SHP77 treated with DMSO at 0.1 percent for 48 hours (cell line): ENCODE measurements around the gene CDH4.

Source experiments
- DNase-seq: peaks from one replicate; lab custom pipeline; 2025; lab: John Stamatoyannopoulos, UW

CDH4 gene

GRCh38 chr20:61790116-61790827 lies 538.2 kb downstream of the CDH4 start:
- DNase-seq, result no peak

- DNase-seq, result no peak
Measured at GRCh38 chr20:61791995-61792394, 539.9 kb downstream of the CDH4 start.

DNA sequence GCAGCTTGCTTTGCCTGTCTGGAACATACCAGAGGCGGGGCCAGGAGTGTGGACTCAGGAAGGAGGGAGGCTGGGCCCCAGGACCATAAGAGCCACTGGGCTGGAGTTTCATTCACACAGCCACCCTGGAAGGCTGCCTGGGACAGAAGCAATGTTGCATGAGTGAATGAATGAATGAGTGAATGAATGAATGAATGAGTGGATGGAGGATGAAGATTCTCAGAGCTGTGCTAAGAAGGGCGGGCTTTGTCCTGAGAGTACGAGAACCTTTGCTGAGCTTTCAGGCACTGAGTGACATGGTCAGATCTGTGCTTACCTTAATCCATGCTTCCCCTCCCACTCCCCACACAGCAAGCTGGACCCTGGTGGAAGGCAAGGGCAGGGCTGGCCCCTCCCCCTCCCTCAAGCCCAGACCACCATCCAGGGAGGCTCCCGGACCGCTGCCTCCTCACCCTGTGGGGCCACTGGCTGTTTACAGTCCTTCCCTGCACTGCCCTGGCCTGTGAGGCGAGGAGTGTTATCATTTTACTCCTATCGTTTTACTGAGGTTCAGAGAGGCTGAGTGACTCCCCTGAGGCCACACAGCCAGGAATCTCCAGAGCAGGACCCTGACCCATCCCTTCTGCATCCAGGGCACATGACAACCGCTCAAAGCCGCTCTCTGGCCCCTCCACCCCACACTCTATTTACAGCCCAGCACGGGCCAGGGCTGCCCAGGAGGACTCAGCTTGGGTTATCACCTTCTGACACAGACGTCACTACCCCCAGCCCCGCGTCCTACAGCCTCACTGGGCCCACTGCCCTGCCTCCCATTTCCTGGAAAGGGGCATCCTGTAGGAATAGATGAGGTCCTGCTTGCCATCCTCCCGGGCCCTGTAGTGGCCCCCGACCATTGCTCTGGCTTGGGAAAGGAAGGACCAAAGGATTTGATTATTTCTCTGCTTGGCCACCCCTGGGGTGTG lies 543.9 kb downstream of the CDH4 start:
- DNase-seq, result no peak

GRCh38 chr20:61796738-61797137 lies 544.7 kb downstream of the CDH4 start:
- DNase-seq, result no peak

GRCh38 chr20:61797200-61797599 lies 545.1 kb downstream of the CDH4 start:
- DNase-seq, result no peak

DNA sequence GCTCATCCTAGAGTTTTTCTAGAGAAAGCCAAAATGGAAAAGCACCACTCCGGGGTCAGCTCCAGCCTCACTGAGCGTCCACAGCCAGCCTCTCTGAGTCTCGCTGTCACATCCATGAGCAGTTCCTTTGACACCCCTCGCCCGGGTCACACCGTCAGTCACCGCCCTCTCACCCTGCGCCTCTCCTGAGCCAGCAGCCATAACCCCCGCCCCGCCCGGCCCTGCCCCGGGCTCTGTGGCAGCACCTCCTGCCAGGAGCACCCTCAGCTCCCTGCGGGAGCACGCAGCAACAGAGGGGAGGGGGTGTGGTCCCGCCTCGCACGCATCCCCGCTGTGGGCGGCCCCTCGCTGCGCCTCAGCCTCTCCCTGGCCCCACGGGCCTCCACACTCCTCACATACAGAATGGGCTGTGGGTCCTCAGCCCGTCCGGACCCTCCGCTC lies 545.9 kb downstream of the CDH4 start:
- DNase-seq, result no peak

DNA sequence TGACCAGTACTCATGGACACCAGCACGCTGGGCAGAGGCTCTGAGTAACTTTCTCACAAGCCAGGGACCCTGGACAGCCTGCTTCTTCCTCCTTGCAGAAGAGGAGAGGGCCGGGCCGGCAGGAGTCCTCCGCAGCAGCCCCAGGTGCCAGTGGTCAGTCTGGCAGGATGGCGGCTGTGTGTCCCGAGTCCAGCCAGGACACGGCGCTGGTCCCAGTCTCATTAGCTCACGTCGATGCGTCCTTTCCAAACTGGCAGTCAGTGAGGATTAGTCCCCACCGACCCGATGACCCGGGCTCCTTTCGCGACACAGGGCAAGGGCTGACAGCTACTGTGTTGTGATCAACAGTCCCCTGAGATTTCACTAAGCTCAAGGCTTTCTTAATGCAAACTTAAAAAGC lies 546.6 kb downstream of the CDH4 start:
- DNase-seq, result no peak

DNA sequence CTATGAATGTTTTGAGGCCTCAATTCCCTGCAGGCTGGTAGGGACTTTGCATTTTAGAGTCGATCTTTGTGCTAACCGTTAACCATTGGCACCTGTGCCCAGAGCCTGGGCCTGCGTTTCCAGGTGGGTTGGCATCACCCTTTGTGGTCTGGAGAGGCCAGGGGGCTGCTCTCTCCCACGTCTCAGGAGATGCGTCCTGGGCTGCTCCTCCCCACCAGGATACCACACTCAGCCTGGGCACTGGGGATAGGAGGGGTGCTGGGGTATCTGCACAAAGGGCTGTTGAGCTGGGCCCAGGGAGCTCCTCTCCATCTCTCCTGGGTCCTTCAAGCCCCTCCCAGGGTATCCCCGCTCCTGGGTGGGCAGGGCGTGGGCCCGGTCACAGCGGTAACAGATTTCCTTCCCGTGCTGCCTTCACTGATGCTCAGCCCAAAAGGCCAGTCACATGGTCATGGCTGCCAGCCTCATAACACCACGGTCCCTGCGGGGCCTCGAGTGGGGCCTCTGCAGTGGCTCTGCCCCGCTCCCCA lies 547.4 kb downstream of the CDH4 start:
- DNase-seq, result no peak

- DNase-seq, result no peak
Measured at GRCh38 chr20:61799928-61800327, 547.9 kb downstream of the CDH4 start.

DNA sequence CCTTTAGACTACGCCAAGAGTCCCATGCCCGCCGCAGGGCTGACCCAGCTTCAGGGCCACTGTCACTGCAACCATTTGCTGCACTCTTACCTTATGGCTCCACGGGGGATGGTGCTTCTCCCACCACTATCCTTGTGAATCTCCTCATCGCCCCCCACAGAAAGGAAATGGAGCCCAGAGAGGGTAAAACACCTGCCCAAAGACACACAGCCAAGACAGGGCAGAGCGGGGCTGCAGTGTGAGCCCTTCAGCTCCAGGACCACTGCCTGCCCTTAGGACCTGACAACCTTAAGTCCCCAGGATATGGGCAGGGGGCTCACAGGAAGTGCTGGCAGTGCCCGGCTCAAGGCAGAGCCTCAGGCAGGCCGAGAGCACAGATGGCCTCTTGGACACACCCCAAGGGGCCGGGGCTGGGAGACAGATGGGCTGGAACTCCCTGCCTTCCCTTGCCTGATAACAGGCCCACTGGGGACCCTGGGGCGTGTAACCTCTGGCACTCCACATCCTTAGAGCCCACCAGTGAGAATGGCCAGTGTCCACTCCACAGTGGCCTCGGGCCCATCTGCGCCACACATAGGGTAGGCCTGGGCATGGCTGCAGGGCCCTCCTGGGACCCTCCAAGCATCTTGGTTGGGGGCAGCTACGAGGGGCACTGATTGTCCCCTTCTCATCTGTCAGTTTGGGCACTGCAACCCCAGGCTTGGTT lies 548.5 kb downstream of the CDH4 start:
- DNase-seq, result no peak

DNA sequence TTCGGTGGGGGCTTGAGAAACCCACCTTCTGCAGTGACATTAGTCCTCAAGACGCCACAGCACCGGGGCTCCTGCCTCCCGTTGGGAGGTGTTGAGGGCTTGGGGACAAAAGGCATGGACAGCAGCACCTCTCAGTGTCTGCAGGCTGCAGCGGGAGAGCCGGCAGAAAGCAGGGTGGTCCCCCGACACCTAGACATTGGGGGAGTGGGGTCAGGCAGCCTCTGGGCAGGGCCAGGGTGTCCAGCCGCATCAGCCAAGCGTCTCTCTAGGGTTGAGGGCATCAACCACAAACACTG lies 549.0 kb downstream of the CDH4 start:
- DNase-seq, result no peak

GRCh38 chr20:61801428-61801827 lies 549.4 kb downstream of the CDH4 start:
- no peak for DNase-seq

DNA sequence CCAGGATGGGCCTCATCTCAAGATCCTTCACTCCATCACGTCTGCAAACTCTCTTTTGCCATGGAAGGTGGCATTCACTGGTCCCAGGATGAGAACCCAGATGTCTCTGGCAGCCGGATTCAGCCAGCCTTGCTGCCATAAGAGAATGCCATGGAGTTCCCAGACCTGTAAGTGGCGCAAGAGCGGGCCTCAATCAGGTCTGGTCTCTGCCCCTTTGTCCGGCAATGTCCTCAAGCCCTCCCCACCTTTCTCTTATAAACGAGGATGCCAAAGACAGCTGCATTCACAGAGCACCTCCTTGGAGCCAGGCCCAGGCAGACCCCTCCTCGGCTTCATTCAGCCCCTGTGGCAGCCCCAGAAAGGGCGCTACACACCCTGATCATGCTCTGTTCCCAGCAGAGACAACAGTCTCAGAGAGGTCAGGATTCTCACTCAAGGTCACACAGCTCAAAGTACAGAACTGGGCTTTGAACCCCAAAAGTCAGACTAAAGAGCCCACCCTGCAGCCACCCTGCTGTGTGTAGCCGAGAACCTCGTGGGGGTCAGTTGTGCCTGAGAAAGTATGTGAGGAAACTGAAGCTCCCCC lies 549.9 kb downstream of the CDH4 start:
- DNase-seq, result no peak

DNA sequence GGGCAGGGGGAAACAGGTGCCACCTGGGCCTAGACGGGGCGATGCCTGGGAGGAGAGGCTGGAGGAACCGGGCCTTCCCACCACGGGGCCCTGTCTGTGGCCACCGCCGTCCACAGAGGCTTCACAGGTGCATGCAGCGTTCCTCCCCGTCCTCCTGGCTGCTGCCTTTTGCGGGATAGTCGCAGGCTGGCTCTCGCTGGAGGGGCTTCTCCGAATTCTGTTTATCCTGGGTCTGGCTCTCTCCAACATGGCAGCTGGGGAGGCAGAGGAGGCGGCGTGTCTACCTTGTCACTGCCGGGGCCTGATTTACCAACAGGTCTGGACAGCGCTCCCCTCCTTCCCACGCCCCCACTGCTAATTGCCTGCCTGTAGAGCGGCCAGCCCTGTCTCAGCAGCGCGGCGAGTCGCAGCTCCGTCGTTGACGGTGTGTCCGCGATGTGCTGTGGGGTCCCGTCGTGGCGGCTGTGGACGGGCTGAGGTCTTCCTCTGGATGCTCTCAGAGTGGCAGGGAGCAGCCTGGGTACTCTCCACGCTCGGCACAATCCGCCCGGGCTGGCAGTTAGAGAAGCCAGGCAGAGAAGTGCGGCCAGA lies 550.8 kb downstream of the CDH4 start:
- DNase-seq, result no peak

GRCh38 chr20:61803416-61803914 lies 551.4 kb downstream of the CDH4 start:
- no peak for DNase-seq

GRCh38 chr20:61803915-61804751 lies 552.1 kb downstream of the CDH4 start:
- no peak for DNase-seq

DNA sequence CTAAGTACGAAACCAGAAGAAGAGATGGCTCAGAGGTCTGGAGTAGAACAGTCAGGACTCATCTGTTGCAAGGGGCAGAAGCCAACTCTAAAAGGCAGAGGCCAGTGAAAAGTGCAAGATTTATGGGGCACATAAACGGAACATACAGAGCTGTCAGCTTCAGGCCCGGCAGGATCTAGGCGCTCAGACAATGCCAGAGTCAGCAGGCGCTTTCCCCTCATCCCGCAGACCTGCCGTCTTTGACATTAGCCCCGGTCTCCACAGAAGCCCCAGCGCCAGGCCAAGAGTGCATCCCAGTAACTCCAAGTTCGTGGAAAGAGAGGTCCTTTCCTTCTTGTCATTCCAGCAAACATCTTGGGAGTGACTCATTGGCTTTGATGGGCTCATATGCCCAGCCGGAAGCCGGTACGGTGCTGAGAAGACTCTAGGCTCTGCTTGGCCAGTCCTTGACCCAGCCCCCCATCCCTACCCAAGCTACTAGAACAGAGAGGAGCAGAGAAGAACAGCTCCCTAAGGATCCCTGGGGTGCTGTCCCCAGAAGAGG lies 552.8 kb downstream of the CDH4 start:
- no peak for DNase-seq

DNA sequence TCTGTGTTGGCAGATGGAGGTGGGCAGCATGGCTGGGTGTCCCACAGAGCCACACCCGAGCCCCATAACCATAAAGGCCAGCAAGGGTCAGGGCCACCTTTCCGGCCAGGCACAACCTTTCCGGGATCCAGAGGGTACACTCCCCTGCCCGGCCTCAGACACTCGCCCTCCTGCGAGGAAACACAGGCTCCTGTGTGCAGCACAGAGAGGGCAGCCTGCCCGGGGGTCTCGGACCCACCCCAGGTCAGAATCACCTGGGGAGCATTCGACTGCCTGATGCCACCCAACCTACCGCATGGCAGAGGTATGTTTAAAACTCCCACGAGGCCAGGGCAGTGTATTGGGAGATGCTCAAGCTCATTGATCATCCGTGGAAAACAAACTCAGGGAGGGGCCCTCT lies 553.3 kb downstream of the CDH4 start:
- no peak for DNase-seq

GRCh38 chr20:61805781-61806180 lies 553.7 kb downstream of the CDH4 start:
- no peak for DNase-seq

- DNase-seq, result no peak
Measured at GRCh38 chr20:61806314-61806713, 554.3 kb downstream of the CDH4 start.
